SU-DHL-6 (cell line): ENCODE measurements around the gene C10orf95.

Experiments used
- CTCF ChIP-seq: fragments of 200-600 bp; sonication (generic); IDR thresholded peaks from one replicate; pipeline ENCODE4 v1.5.1; 2017; ENCODE audit warnings: antibody characterized with exemption, mild to moderate bottlenecking, low read length, moderate library complexity; ENCODE audit not compliant: insufficient read depth, poor library complexity, severe bottlenecking
- EZH2phosphoT487 ChIP-seq: fragments of 200-600 bp; sonication (generic), shearing (Covaris generic); conservative IDR thresholded peaks from 2 replicates; pipeline ENCODE4 v1.6.1; 2018; ENCODE audit warnings: mild to moderate bottlenecking, antibody characterized with exemption, low read length, moderate library complexity, mixed read lengths

- TF ChIP-seq CTCF (no peak), EZH2phosphoT487 (no peak)
Measured at GRCh38 chr10:102421757-102422512, 29.4 kb downstream of the C10orf95 start.
